Muscle of arm (tissue), 12 donors: ENCODE measurements around the gene CD300A. TPM values are rescaled to one million over a fixed set of nuclear protein-coding genes. Genes with fewer than 3 reads are reported as not detected.

Experiments used
- polyA plus RNA-seq, 12 donors: library from polyadenylated mRNA; unstranded; fragments of 120-200 nt; gene quantifications; one replicate each; pipeline ENCODE4 v1.2.1, GENCODE V29; 2013; ENCODE audit not compliant: insufficient read length in 12 of 12

CD300A gene
- polyA plus RNA-seq, 12 donors, result 1.1 to 2.6 (median 1.9) TPM; not detected in 2

Other genes starting within 250 kb of the CD300A start
- gene DNAI2, start 192.4 kb upstream of the CD300A start, polyA plus RNA-seq, result under 1 TPM in 3 of 12 donors, not detected in 9; 0.08 to 0.32 (median 0.19) TPM
- gene KIF19, start 140.4 kb upstream of the CD300A start, polyA plus RNA-seq, result 1 to 10 TPM in 9 of 12 donors, under 1 TPM in 1, not detected in 2; 0.92 to 2.0 (median 1.5) TPM
- under 1 TPM in 8 of 12 donors, not detected in 4; 0.08 to 0.40 (median 0.16) TPM for gene BTBD17, start 104.8 kb upstream of the CD300A start, polyA plus RNA-seq
- gene GPR142, start 99.1 kb upstream of the CD300A start, polyA plus RNA-seq, result under 1 TPM in 8 of 12 donors, not detected in 4; 0.16 to 0.74 (median 0.26) TPM
- gene GPRC5C, start 34.5 kb upstream of the CD300A start, polyA plus RNA-seq, result 10 to 100 TPM in 11 of 12 donors, not detected in 1; 16.2 to 61.7 (median 26.4) TPM
- under 1 TPM in 9 of 12 donors, not detected in 3; 0.07 to 0.83 (median 0.14) TPM for gene CD300LB, start 64.8 kb downstream of the CD300A start, polyA plus RNA-seq
- gene CD300C, start 79.5 kb downstream of the CD300A start, polyA plus RNA-seq, result under 1 TPM in 10 of 12 donors, not detected in 2; 0.18 to 0.76 (median 0.52) TPM
- gene CD300H, start 100.9 kb downstream of the CD300A start, polyA plus RNA-seq, result under 1 TPM in 2 of 12 donors, not detected in 10; 0.32 to 0.37 TPM
- not detected for gene CD300LD, start 125.6 kb downstream of the CD300A start, polyA plus RNA-seq
- gene CD300E, start 157.1 kb downstream of the CD300A start, polyA plus RNA-seq, result under 1 TPM in 10 of 12 donors, not detected in 2; 0.13 to 0.68 (median 0.30) TPM
- under 1 TPM in 8 of 12 donors, not detected in 4; 0.14 to 0.90 (median 0.24) TPM for gene CD300LF, start 246.3 kb downstream of the CD300A start, polyA plus RNA-seq